Measurements from ENCODE around the gene PRKAR2B. TPM values are rescaled to one million over a fixed set of nuclear protein-coding genes. Genes with fewer than 3 reads are reported as not detected.

PRKAR2B gene
- total RNA-seq, 2 donors from 2014 or later: 1.1 to 1.6 TPM

DNA sequence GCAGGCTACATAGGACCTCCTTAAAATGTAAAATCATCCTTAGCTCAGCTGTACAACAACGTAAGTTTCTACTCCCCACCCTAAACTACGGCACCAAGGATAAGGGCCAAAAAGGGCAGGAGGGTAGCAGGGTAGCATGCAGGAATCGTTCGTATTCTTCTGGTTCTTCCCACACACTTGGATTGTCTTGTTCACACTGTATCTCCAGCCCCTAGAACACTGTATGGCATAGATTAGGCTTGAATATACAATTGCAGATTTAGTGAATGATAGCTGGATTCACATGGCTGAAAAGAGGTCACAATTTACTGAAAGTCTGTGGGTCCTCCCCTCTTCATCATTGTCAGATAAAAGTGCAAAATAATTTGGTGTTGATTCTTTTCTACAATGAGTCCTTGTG lies 28.2 kb upstream of the PRKAR2B start:
- no peaks in the 10 kb centered on the region for H3K4me1 Mint-ChIP-seq (ENCODE audit: low read depth)
- DNase-seq: no peak
- no peak overlapping the region for H3K4me3 Mint-ChIP-seq
- H3K27me3 Mint-ChIP-seq (ENCODE audit: low read depth): no peaks in the 10 kb centered on the region
- no peaks in the 10 kb centered on the region for H3K36me3 Mint-ChIP-seq (ENCODE audit: insufficient read depth in 2 of 2)
- H3K9me3 Mint-ChIP-seq: no peaks in the 10 kb centered on the region
- H3K27ac Mint-ChIP-seq: no peak overlapping the region
- no peak for ATAC-seq (replicated peaks in 1 of 2)

DNA sequence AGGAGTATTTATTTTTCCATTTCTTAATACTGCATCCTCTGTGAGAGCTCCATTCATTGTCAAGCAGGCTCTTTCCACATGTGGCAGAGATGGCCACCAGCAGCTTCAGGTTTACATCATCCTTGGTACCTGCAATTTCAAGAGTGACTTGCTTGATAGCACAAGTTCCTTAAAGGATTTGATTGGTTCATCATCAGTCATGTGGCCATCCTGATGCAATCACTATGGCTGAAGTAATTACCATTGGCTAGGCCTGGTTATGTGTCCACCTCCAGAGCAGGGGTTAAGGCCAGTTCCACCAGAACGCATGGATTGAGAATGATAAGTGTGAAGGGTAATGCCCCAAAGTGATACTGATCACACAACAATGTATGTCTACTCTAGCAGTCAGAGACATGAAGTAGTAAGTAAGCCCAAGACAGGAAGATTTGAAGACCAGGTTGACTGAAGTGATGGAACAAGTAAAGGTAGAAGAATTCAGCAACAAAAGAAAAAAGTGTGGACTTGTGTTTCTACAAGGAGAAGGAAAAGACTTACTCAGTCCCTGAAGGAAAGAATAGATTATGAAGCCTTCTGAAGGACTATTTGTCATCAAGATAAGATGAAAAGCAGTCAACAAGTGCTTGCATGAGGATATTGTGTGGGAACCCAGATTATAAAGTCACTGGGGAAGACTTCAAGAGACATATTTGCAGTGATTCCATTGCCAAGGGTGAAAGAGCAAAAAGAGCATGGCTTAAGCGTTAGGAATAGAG lies 26.4 kb upstream of the PRKAR2B start:
- H3K36me3 Mint-ChIP-seq (ENCODE audit: insufficient read depth in 2 of 2): no peaks in the 10 kb centered on the region
- no peak overlapping the region for H3K27ac Mint-ChIP-seq
- H3K27me3 Mint-ChIP-seq (ENCODE audit: low read depth): no peaks in the 10 kb centered on the region
- H3K4me1 Mint-ChIP-seq (ENCODE audit: low read depth): no peaks in the 10 kb centered on the region
- DNase-seq: no peak
- no peak for ATAC-seq (replicated peaks in 1 of 2)
- H3K4me3 Mint-ChIP-seq: no peak overlapping the region
- H3K9me3 Mint-ChIP-seq: no peaks in the 10 kb centered on the region

DNA sequence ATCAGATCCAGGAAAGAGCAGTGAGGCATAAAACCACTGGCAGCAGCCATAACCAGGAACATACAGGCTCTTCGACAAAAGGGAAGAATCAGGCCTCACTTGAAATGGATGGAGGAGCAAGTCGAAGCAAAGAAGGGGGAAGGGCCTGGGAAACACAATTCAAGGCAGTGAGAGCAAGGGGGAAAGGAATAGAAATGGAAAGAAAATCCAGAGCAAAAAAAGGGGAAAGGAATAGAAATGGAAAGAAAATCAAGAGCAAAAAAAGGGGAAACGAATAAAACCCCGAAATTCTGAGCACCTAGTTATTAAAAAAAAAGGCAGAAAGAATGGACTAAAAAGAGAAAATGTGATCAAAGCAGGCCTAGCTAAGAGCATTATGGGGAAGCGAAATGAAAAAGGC lies 24.1 kb upstream of the PRKAR2B start:
- ATAC-seq (replicated peaks in 1 of 2): no peak
- H3K36me3 Mint-ChIP-seq (ENCODE audit: insufficient read depth in 2 of 2): no peaks in the 10 kb centered on the region

DNA sequence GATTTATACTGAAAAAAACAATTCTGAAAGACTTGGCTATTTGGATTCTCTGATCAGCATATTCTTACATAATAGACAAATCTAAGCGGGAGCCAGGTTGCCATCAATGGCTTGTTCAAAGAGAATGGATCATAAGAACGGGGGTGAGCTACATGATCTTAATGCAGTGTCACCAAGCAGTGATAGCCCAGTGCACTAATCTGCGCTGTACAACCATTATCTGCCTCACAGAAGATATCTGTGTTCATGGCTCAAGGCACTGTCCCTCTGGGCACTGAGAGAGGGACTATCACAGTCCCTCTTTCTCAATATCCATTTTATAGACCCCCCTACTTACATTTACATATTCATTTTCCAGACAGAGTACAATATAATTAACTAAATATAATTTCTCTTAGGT lies 22.9 kb upstream of the PRKAR2B start:
- H3K4me3 Mint-ChIP-seq: no peak overlapping the region
- no peaks in the 10 kb centered on the region for H3K36me3 Mint-ChIP-seq (ENCODE audit: insufficient read depth in 2 of 2)
- H3K27me3 Mint-ChIP-seq (ENCODE audit: low read depth): no peaks in the 10 kb centered on the region
- H3K4me1 Mint-ChIP-seq (ENCODE audit: low read depth): no peaks in the 10 kb centered on the region
- ATAC-seq (replicated peaks in 1 of 2) (no peak), DNase-seq (no peak)
- H3K9me3 Mint-ChIP-seq: no peaks in the 10 kb centered on the region
- H3K27ac Mint-ChIP-seq: no peak overlapping the region

More for the DNA sequence above, 24.1 kb upstream of the PRKAR2B start:
- no peaks in the 10 kb centered on the region for H3K27me3 Mint-ChIP-seq (ENCODE audit: low read depth)
- no peaks in the 10 kb centered on the region for H3K9me3 Mint-ChIP-seq
- H3K4me3 Mint-ChIP-seq: no peak overlapping the region
- DNase-seq: no peak
- no peak overlapping the region for H3K27ac Mint-ChIP-seq
- no peaks in the 10 kb centered on the region for H3K4me1 Mint-ChIP-seq (ENCODE audit: low read depth)

DNA sequence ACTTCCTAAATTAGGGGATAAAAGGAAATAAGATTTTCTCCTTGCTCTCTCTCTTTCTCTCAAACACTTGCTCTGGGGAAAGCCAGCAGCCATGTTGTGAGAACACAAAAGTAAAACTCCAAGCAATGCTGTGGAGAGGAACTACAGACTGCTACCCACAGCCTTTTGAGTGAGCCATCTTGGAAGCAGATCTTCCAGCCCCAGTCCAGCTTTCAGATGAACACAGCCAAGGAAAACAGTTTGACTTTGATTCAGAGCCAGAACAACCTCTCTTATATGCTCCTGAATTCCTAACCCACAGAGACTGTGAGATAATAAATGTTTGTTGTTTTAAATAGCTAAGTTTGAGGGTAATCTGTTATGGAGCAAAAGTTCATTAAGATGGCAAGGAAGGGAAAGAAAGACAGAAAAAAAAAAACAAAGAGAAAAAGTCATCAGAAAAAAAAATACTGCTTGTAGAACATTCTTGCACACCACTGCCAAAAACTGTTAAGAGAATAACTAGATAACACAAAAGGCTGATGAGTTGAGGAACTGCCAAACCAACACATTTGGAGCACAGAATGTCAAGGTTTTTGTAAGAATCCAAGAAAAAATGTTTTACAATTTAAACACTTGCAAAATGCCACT lies 20.9 kb upstream of the PRKAR2B start:
- Mint-ChIP-seq H3K27me3 (ENCODE audit: low read depth) (no peaks in the 10 kb centered on the region), H3K9me3 (no peaks in the 10 kb centered on the region), H3K4me1 (ENCODE audit: low read depth) (no peaks in the 10 kb centered on the region), H3K4me3 (no peak overlapping the region), H3K27ac (no peak overlapping the region), H3K36me3 (ENCODE audit: insufficient read depth in 2 of 2) (no peaks in the 10 kb centered on the region)
- ATAC-seq (replicated peaks in 1 of 2) (no peak), DNase-seq (no peak)

DNA sequence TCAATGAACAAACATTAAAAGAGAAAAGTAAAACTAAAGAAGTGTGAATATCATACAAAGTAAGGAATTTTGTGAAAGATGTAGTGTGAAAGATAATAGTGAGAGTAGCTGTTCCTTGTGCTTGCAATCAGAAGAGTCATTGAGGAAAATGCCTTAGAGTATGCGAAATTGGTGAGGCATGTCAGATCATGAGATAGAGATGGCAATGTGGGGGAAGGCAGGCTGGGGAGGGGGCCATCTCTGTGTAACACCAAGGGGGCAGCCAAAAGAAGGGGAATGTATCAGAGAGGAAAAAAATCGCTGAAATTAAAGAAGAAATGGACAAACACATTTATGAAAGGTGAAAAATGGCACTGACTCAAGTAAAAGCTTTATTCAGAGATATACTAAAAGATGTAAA lies 19.6 kb upstream of the PRKAR2B start:
- DNase-seq (no peak), ATAC-seq (replicated peaks in 1 of 2) (no peak)
- no peaks in the 10 kb centered on the region for H3K36me3 Mint-ChIP-seq (ENCODE audit: insufficient read depth in 2 of 2)
- no peaks in the 10 kb centered on the region for H3K9me3 Mint-ChIP-seq
- no peak overlapping the region for H3K4me3 Mint-ChIP-seq
- H3K27ac Mint-ChIP-seq: no peak overlapping the region
- H3K27me3 Mint-ChIP-seq (ENCODE audit: low read depth): no peaks in the 10 kb centered on the region
- no peaks in the 10 kb centered on the region for H3K4me1 Mint-ChIP-seq (ENCODE audit: low read depth)

DNA sequence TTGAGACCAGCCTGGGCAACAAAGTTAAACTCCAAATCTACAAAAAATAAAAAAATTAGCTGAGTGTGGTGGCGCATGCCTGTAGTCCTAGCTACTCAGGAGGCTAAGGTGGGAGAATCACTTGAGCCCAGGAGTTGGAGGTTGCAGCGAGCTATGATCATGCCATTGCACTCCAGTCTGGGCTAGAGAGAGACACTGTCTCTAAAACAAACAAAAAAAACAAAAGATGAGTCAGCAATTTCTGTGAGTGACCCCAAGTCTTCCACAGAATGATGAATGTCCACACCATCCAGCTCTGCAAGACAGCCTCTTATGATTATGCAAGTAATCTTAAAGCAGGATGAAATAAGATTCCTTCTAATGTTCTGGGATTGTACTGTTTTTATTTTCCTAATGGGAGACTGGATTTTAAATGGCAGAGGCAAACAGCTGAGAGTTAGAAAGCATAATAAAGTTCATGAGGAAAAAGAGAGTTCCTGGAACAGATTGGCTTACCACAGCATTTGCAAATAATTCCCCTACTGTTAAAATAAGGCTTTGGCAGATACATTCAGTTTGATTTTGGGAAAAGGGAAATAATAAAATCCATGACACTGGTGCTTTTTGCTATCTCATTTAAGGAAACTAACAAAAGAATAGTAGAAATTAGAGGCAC lies 18.9 kb upstream of the PRKAR2B start:
- no peak overlapping the region for H3K4me3 Mint-ChIP-seq
- no peaks in the 10 kb centered on the region for H3K4me1 Mint-ChIP-seq (ENCODE audit: low read depth)
- H3K36me3 Mint-ChIP-seq (ENCODE audit: insufficient read depth in 2 of 2): no peaks in the 10 kb centered on the region
- no peaks in the 10 kb centered on the region for H3K27me3 Mint-ChIP-seq (ENCODE audit: low read depth)
- no peak overlapping the region for H3K27ac Mint-ChIP-seq
- DNase-seq (no peak), ATAC-seq (replicated peaks in 1 of 2) (no peak)
- no peaks in the 10 kb centered on the region for H3K9me3 Mint-ChIP-seq

DNA sequence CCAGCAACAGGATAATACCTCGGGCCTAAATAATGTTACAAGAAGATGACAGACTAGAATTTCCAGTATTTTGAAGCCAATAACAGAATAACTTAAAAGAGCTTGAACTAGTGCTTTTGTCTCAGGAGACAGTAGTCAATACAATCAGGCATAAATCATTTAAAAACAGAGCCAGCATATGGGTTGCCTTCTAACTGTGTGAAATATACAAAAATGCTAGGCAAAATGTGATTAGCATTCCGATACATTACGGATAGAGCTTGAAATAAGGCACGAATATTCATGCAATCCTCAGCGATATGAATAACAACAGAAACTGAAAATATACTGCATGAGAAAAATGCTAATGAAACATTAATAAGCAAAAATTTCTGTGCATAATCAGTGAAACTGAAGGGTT lies 18.3 kb upstream of the PRKAR2B start:
- Mint-ChIP-seq H3K9me3 (no peaks in the 10 kb centered on the region), H3K27me3 (ENCODE audit: low read depth) (no peaks in the 10 kb centered on the region), H3K27ac (no peak overlapping the region), H3K4me3 (no peak overlapping the region), H3K4me1 (ENCODE audit: low read depth) (no peaks in the 10 kb centered on the region), H3K36me3 (ENCODE audit: insufficient read depth in 2 of 2) (no peaks in the 10 kb centered on the region)
- DNase-seq (no peak), ATAC-seq (replicated peaks in 1 of 2) (no peak)

DNA sequence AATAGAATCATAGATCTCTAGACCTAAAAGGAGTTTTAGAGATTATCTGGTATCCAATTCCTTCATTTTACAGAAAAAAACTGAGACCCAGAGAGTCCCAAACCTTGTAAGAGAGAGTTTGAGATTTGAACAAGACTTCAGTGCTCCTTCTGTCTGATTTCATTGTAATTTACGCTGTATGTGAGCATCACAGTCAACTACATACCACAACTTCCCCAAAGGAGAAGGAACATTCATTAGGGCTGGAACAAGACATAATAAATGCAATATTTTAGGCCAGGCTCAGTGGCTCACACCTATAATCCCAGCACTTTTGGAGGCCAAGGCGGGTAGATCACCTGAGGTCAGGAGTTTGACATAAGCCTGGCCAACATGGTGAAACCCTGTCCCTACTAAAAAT lies 17.3 kb upstream of the PRKAR2B start:
- H3K9me3 Mint-ChIP-seq: no peaks in the 10 kb centered on the region
- no peaks in the 10 kb centered on the region for H3K27me3 Mint-ChIP-seq (ENCODE audit: low read depth)
- ATAC-seq (replicated peaks in 1 of 2): no peak
- H3K4me1 Mint-ChIP-seq (ENCODE audit: low read depth): no peaks in the 10 kb centered on the region
- no peak for DNase-seq
- no peak overlapping the region for H3K27ac Mint-ChIP-seq
- no peak overlapping the region for H3K4me3 Mint-ChIP-seq
- H3K36me3 Mint-ChIP-seq (ENCODE audit: insufficient read depth in 2 of 2): no peaks in the 10 kb centered on the region

DNA sequence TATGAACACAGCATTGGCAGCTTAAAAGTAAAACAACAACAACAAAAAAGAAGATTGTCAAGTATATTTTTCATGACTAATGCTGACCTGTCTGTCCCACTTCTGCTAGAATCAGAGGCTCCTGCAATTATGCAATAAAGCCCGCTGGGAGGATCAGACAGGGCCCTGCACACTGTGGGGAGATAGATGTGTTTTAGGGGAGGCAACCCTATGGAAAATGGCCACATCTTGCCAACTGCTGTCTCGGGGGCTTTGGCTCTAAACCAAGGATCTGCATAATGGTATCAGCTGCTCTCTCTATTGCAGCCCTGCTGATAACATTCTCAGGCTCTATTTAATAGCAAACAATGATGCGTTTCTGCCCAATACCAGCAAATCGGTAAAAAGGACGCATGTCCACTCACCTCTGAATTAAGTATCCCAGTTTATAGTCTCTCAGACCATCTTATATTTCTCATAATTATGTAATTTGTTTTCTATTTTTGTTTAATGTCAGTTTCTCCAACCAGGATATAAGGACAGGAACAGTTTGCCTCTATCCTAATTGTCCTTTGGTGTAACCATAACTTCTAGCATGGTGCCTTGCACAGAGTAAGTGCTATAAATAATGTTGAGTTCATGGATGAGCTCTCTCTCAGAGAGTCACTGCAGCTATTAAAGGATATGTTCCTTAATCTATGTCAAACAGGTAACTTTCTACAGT lies 15.3 kb upstream of the PRKAR2B start:
- Mint-ChIP-seq H3K9me3 (no peaks in the 10 kb centered on the region), H3K4me1 (ENCODE audit: low read depth) (no peaks in the 10 kb centered on the region), H3K4me3 (no peak overlapping the region), H3K27ac (no peak overlapping the region), H3K36me3 (ENCODE audit: insufficient read depth in 2 of 2) (no peaks in the 10 kb centered on the region), H3K27me3 (ENCODE audit: low read depth) (peaks cover 13% of the 10 kb centered on the region)
- DNase-seq (no peak), ATAC-seq (replicated peaks in 1 of 2) (no peak)

DNA sequence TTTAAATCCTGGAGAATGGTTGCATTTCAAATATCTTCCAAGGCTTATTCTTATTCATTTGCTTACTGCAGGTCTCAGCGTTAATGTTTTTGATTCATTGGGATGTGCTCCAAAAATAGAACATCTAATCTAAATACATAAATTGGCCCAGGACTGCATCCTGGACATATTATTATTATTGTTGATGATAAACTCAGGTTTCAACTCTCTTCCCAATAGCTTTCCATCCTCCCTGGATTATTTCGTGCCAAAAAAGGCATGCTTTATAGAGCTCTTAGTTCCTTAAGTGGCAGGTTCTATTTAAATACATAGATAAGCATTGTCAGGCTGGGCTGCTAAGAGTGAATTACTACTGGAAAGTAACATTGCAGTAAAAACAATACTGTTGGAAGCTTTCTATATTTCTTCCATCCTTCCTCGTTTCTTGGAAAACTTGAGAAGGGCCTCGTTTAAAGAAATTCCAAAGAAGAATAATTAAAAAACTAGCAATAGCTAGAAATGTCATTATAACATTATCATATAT lies 14.7 kb upstream of the PRKAR2B start:
- Mint-ChIP-seq H3K4me1 (ENCODE audit: low read depth) (no peaks in the 10 kb centered on the region), H3K36me3 (ENCODE audit: insufficient read depth in 2 of 2) (no peaks in the 10 kb centered on the region), H3K9me3 (no peaks in the 10 kb centered on the region), H3K4me3 (no peak overlapping the region), H3K27me3 (ENCODE audit: low read depth) (peaks cover 13% of the 10 kb centered on the region), H3K27ac (no peak overlapping the region)
- ATAC-seq (replicated peaks in 1 of 2) (no peak), DNase-seq (no peak)

DNA sequence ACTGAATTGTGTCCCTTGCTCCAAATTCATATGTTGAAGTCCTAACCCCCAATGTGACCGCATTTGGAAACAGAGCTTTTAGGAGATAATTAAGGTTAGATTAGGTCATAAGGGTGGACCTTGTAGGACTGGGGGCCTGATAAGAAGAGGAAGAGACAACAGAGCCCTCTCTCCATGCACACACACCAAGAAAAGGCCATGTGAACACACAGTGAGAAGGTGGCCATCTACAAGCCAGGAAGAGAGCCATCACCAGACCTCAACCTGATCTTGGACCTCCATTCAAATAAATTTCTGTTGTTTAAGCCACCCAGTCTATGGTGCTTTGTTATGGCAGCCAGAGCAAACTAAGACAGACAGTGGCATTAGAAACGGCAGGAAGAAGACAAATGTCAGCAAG lies 12.5 kb upstream of the PRKAR2B start:
- Mint-ChIP-seq H3K4me3 (no peak overlapping the region), H3K9me3 (peaks cover 2 to 3% of the 10 kb centered on the region in 2 donors), H3K27me3 (ENCODE audit: low read depth) (peaks cover 20% of the 10 kb centered on the region), H3K27ac (no peak overlapping the region), H3K36me3 (ENCODE audit: insufficient read depth in 2 of 2) (no peaks in the 10 kb centered on the region), H3K4me1 (ENCODE audit: low read depth) (no peaks in the 10 kb centered on the region)
- no peak for ATAC-seq (replicated peaks in 1 of 2)
- no peak for DNase-seq

Data from activated T-cell treated with anti-CD3 and anti-CD28 coated beads, Interleukin-2, amount 50 U/mL, for 72 hours (primary cell).